Activated CD8-positive, alpha-beta T cell treated with anti-CD3 and anti-CD28 coated beads, Interleukin-2, amount 10 ng/mL, durations not matched to agents 7 days and 5 days (primary cell): ENCODE measurements around the gene ZNF771. TPM values are rescaled to one million over a fixed set of nuclear protein-coding genes. Genes with fewer than 3 reads are reported as not detected.

Source experiments
- ATAC-seq: fragments of 150-1000 bp; cut with Tn5 transposase; one replicate; pipeline ENCODE4 v1.10.0; 2021; ENCODE audit warnings: moderate library complexity
- CTCF ChIA-PET: fragments of 350-600 bp; sonication (Branson Sonifier 250); formaldehyde crosslinking; loops from one replicate; lab custom pipeline; 2021; ENCODE audit warnings: antibody characterized with exemption; lab: Charles Lee
- POLR2A ChIA-PET: fragments of 350-600 bp; sonication (Branson Sonifier 250); formaldehyde crosslinking; loops from one replicate; lab custom pipeline; 2021; ENCODE audit warnings: antibody characterized with exemption; lab: Charles Lee
- DNase-seq: peaks from one replicate; pipeline ENCODE4 v3.0.0-alpha.2; 2020
- H3K27ac Mint-ChIP-seq: one replicate; pipeline ENCODE4 v1.8.0; 2021; ENCODE audit warnings: mild to moderate bottlenecking, mixed read lengths
- H3K27me3 Mint-ChIP-seq: one replicate; pipeline ENCODE4 v1.8.0; 2021; ENCODE audit warnings: low read depth, mixed read lengths
- H3K36me3 Mint-ChIP-seq: one replicate; pipeline ENCODE4 v1.8.0; 2021; ENCODE audit warnings: low read depth, mixed read lengths
- H3K4me1 Mint-ChIP-seq: one replicate; pipeline ENCODE4 v1.8.0; 2021; ENCODE audit warnings: low read depth, mixed read lengths
- H3K4me3 Mint-ChIP-seq: one replicate; pipeline ENCODE4 v1.8.0; 2021; ENCODE audit warnings: mild to moderate bottlenecking, mixed read lengths
- H3K9me3 Mint-ChIP-seq: one replicate; pipeline ENCODE4 v1.8.0; 2022; ENCODE audit warnings: mixed read lengths; ENCODE audit not compliant: insufficient read depth
- total RNA-seq, 2 experiments: library from RNA; stranded (reverse); gene quantifications; one replicate each; pipeline ENCODE4 v1.2.3, GENCODE V29; 2021

ZNF771 gene
- total RNA-seq, 2 experiments from 2014 or later, result 3.3 to 3.9 TPM

- ATAC-seq, result no peak
- CTCF ChIA-PET, result interaction anchor here (1.0 to 8.9 kb wide), 3 partner anchors 9 to 28 kb away, joined by 3 to 79 read pairs (median 3); partner anchors contain the start of genes SEPTIN1, TBC1D10B and ZNF771
- H3K4me1 Mint-ChIP-seq, result peaks cover 62% of the 10 kb centered on the region
- no peaks in the 10 kb centered on the region for H3K9me3 Mint-ChIP-seq
- POLR2A ChIA-PET, result interaction anchor here (1.8 to 2.2 kb wide), 2 partner anchors 9 to 16 kb away, joined by 8 to 9 read pairs; partner anchors contain the start of genes SEPTIN1 and ZNF771
- H3K36me3 Mint-ChIP-seq, result peaks cover 31% of the 10 kb centered on the region
- no peak for DNase-seq
- H3K27ac Mint-ChIP-seq, result no peak overlapping the region
- H3K4me3 Mint-ChIP-seq, result peak overlapping the region; percentile 85
- peaks cover 11% of the 10 kb centered on the region for H3K27me3 Mint-ChIP-seq
These were observed 8.6 kb upstream of the ZNF771 start for GRCh38 chr16:30398661-30399434.

GRCh38 chr16:30399435-30400186 is 7.8 kb upstream of the ZNF771 start:
- H3K27me3 Mint-ChIP-seq, result peaks cover 15% of the 10 kb centered on the region
- no peaks in the 10 kb centered on the region for H3K9me3 Mint-ChIP-seq
- ChIA-PET POLR2A (interaction anchor here (0.6 to 2.2 kb wide), 4 partner anchors 8 to 46 kb away, joined by 3 to 9 read pairs (median 6); partner anchors contain the start of genes SEPTIN1 and ZNF771), CTCF (interaction anchor here (0.7 to 8.9 kb wide), 4 partner anchors 9 to 216 kb away, joined by 3 to 79 read pairs (median 4); partner anchors contain the start of genes SEPTIN1 and ZNF771)
- ATAC-seq (no peak), DNase-seq (no peak)
- peaks cover 56% of the 10 kb centered on the region for H3K4me1 Mint-ChIP-seq
- H3K36me3 Mint-ChIP-seq, result peaks cover 31% of the 10 kb centered on the region
- H3K4me3 Mint-ChIP-seq, result peak overlapping the region; percentile 85
- peak overlapping the region; percentile 82 for H3K27ac Mint-ChIP-seq

- Mint-ChIP-seq H3K4me3 (peak overlapping the region; percentile 3), H3K36me3 (peaks cover 25% of the 10 kb centered on the region), H3K27ac (no peak overlapping the region), H3K4me1 (peaks cover 47% of the 10 kb centered on the region), H3K27me3 (peaks cover 15% of the 10 kb centered on the region), H3K9me3 (no peaks in the 10 kb centered on the region)
- DNase-seq (no peak), ATAC-seq (no peak)
- POLR2A ChIA-PET, result no interaction called here
- CTCF ChIA-PET, result interaction anchor here (0.9 kb wide), 1 partner anchor 28 kb away, joined by 3 read pairs; the partner anchor contains the start of gene DCTPP1
These were observed 5.5 kb upstream of the ZNF771 start for GRCh38 chr16:30401768-30402425.

GRCh38 chr16:30406795-30407101 is 658 bp upstream of the ZNF771 start:
- peak overlapping the region; percentile 83 for H3K4me3 Mint-ChIP-seq
- H3K9me3 Mint-ChIP-seq, result no peaks in the 10 kb centered on the region
- ChIA-PET POLR2A (interaction anchor here (0.9 to 2.2 kb wide), 9 partner anchors 8 to 129 kb away, joined by 3 to 17 read pairs (median 5); partner anchors contain the start of gene SEPTIN1), CTCF (interaction anchor here (1.0 to 4.6 kb wide), 13 partner anchors 11 to 315 kb away, joined by 3 to 79 read pairs (median 6); partner anchors contain the start of genes DCTPP1, SEPTIN1, TBC1D10B and TBX6)
- peaks cover 12% of the 10 kb centered on the region for H3K27me3 Mint-ChIP-seq
- H3K27ac Mint-ChIP-seq, result peak overlapping the region; percentile 91
- no peaks in the 10 kb centered on the region for H3K36me3 Mint-ChIP-seq
- DNase-seq, result no peak
- ATAC-seq, result peak; percentile 35
- H3K4me1 Mint-ChIP-seq, result peaks cover 25% of the 10 kb centered on the region

GRCh38 chr16:30407804-30408534 is 563 bp downstream of the ZNF771 start:
- peaks cover 36% of the 10 kb centered on the region for H3K4me1 Mint-ChIP-seq
- peak overlapping the region; percentile 67 for H3K27ac Mint-ChIP-seq
- POLR2A ChIA-PET, result interaction anchor here (0.6 to 2.2 kb wide), 11 partner anchors 8 to 349 kb away, joined by 3 to 17 read pairs (median 5); partner anchors contain the start of gene SEPTIN1
- H3K27me3 Mint-ChIP-seq, result peaks cover 9% of the 10 kb centered on the region
- no peaks in the 10 kb centered on the region for H3K9me3 Mint-ChIP-seq
- ATAC-seq (no peak), DNase-seq (no peak)
- CTCF ChIA-PET, result interaction anchor here (0.7 to 4.6 kb wide), 19 partner anchors 10 to 316 kb away, joined by 3 to 79 read pairs (median 6); partner anchors contain the start of genes SEPTIN1, TBC1D10B, TBX6 and ZNF48
- H3K4me3 Mint-ChIP-seq, result peak overlapping the region; percentile 83
- peaks cover 7% of the 10 kb centered on the region for H3K36me3 Mint-ChIP-seq

GRCh38 chr16:30409125-30410060 is 2.0 kb downstream of the ZNF771 start:
- Mint-ChIP-seq H3K9me3 (no peaks in the 10 kb centered on the region), H3K27me3 (no peaks in the 10 kb centered on the region), H3K27ac (peak overlapping the region; percentile 30), H3K4me1 (peaks cover 36% of the 10 kb centered on the region), H3K4me3 (no peak overlapping the region), H3K36me3 (peaks cover 13% of the 10 kb centered on the region)
- peak; percentile 94 for DNase-seq
- POLR2A ChIA-PET, result interaction anchor here (0.6 to 1.5 kb wide), 6 partner anchors 9 to 330 kb away, joined by 3 to 10 read pairs (median 3); partner anchors contain the start of gene SEPTIN1
- CTCF ChIA-PET, result interaction anchor here (0.6 to 4.6 kb wide), 33 partner anchors 8 to 333 kb away, joined by 3 to 79 read pairs (median 4); partner anchors contain the start of genes CD2BP2, DCTPP1, PPP4C and SEPTIN1
- ATAC-seq, result peak; percentile 64

GRCh38 chr16:30413112-30413806 is 5.9 kb downstream of the ZNF771 start:
- ChIA-PET CTCF (interaction anchor here (1.4 to 1.8 kb wide), 2 partner anchors 17 to 72 kb away, joined by 3 to 4 read pairs; partner anchors contain the start of gene DCTPP1), POLR2A (no interaction called here)
- no peak for DNase-seq
- Mint-ChIP-seq H3K36me3 (peaks cover 24% of the 10 kb centered on the region), H3K4me3 (no peak overlapping the region), H3K27ac (no peak overlapping the region), H3K9me3 (no peaks in the 10 kb centered on the region), H3K4me1 (peaks cover 41% of the 10 kb centered on the region), H3K27me3 (no peaks in the 10 kb centered on the region)
- ATAC-seq, result no peak

- Mint-ChIP-seq H3K9me3 (no peaks in the 10 kb centered on the region), H3K27me3 (no peaks in the 10 kb centered on the region), H3K4me3 (no peak overlapping the region), H3K36me3 (peaks cover 31% of the 10 kb centered on the region), H3K27ac (no peak overlapping the region), H3K4me1 (peaks cover 41% of the 10 kb centered on the region)
- ChIA-PET CTCF (interaction anchor here (1.4 to 1.8 kb wide), 3 partner anchors 16 to 271 kb away, joined by 3 to 4 read pairs (median 3); partner anchors contain the start of gene DCTPP1), POLR2A (no interaction called here)
- no peak for ATAC-seq
- DNase-seq, result no peak
These were observed 6.8 kb downstream of the ZNF771 start for GRCh38 chr16:30414159-30414558.

- no peak for DNase-seq
- no peak overlapping the region for H3K4me3 Mint-ChIP-seq
- H3K4me1 Mint-ChIP-seq, result peaks cover 34% of the 10 kb centered on the region
- H3K27me3 Mint-ChIP-seq, result no peaks in the 10 kb centered on the region
- no peaks in the 10 kb centered on the region for H3K9me3 Mint-ChIP-seq
- CTCF ChIA-PET, result interaction anchor here (0.8 to 3.3 kb wide), 5 partner anchors 8 to 199 kb away, joined by 3 to 41 read pairs (median 3); partner anchors contain the start of genes DCTPP1 and ZNF771
- POLR2A ChIA-PET, result interaction anchor here (0.7 to 1.1 kb wide), 3 partner anchors 9 to 324 kb away, joined by 3 to 5 read pairs (median 3); partner anchors contain the start of genes DCTPP1, TBX6 and ZNF771
- H3K27ac Mint-ChIP-seq, result no peak overlapping the region
- peaks cover 42% of the 10 kb centered on the region for H3K36me3 Mint-ChIP-seq
- ATAC-seq, result no peak
These were observed 8.7 kb downstream of the ZNF771 start for GRCh38 chr16:30416047-30416603.
